Naive B cell (primary cell): ENCODE results near the gene DMRTB1. TPM values are rescaled to one million over a fixed set of nuclear protein-coding genes. Genes with fewer than 3 reads are reported as not detected.
A peak's percentile ranks its signal among the peaks of the same experiment; 100 is the strongest.

ENCODE experiments used
- ATAC-seq, 2 donors: fragments of 150-1000 bp; cut with Tn5 transposase; 2 replicates each; pipeline ENCODE4 v1.10.0; 2021; ENCODE audit warnings: low read depth in 2 of 2, mild to moderate bottlenecking in 2 of 2, moderate library complexity in 2 of 2
- DNase-seq: peaks from one replicate; pipeline ENCODE4 v3.0.0; 2022
- H3K27ac Mint-ChIP-seq, 6 donors: one replicate each; pipeline ENCODE4 v1.8.0; 2020 to 2022; ENCODE audit warnings: mild to moderate bottlenecking in 6 of 6, mixed read lengths in 6 of 6, moderate library complexity in 5 of 6, inconsistent platforms in 2 of 6
- H3K27me3 Mint-ChIP-seq, 3 donors: one replicate each; pipeline ENCODE4 v1.8.0; 2021 to 2022; ENCODE audit warnings: mixed read lengths in 3 of 3, mild to moderate bottlenecking in 1 of 3
- H3K36me3 Mint-ChIP-seq, 2 donors: one replicate each; pipeline ENCODE4 v1.8.0; 2020 to 2022; ENCODE audit warnings: mixed read lengths in 2 of 2, inconsistent platforms in 1 of 2, mild to moderate bottlenecking in 1 of 2
- H3K4me1 Mint-ChIP-seq, 3 donors: one replicate each; pipeline ENCODE4 v1.8.0; 2020 to 2022; ENCODE audit warnings: mixed read lengths in 3 of 3, inconsistent platforms in 1 of 3, mild to moderate bottlenecking in 1 of 3, moderate library complexity in 1 of 3
- H3K4me3 Mint-ChIP-seq, 8 donors: one replicate each; pipeline ENCODE4 v1.8.0; 2020 to 2022; ENCODE audit warnings: mild to moderate bottlenecking in 8 of 8, mixed read lengths in 8 of 8, moderate library complexity in 8 of 8, inconsistent platforms in 2 of 8
- H3K9me3 Mint-ChIP-seq, 7 donors: one replicate each; pipeline ENCODE4 v1.8.0; 2020 to 2022; ENCODE audit warnings: mixed read lengths in 7 of 7, mild to moderate bottlenecking in 5 of 7, inconsistent platforms in 2 of 7, moderate library complexity in 1 of 7
- polyA plus RNA-seq, 6 donors: library from polyadenylated mRNA; unstranded; fragments of 300-500 nt; fragmentation: Illumina TruSeq; gene quantifications; one replicate each; pipeline ENCODE4 v1.2.3, GENCODE V29; 2021; ENCODE audit warnings: low read depth in 6 of 6

DMRTB1 gene
- polyA plus RNA-seq, 6 donors from 2014 or later, result not detected

DNA sequence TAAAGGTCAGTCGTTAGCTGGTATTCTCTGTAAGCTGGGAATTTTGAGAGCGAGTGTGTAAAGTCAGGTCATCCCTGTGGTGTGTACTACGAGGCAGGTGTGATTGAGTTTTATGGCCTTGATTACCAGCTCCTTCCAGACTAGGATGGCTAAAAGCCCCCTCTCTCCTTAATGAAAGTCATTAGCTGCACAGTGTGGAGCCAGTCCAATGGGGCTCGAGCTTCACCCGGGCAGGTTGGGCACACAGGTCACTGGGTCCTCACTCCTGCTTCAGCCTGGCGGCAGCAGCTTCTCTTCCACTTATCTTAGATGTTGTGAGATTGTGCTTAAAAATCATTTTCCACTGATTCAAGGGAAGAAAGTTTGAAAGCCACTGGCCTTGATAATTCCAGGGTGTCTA, 3.0 kb downstream of the DMRTB1 start:
- Mint-ChIP-seq H3K36me3 (no peaks in the 10 kb centered on the region), H3K4me3 (no peak overlapping the region), H3K9me3 (no peaks in the 10 kb centered on the region), H3K4me1 (peaks cover 0 to under 1% (median 0%) of the 10 kb centered on the region in 3 donors), H3K27ac (no peak overlapping the region), H3K27me3 (no peaks in the 10 kb centered on the region)
- no peak for DNase-seq
- no peak for ATAC-seq

DNA sequence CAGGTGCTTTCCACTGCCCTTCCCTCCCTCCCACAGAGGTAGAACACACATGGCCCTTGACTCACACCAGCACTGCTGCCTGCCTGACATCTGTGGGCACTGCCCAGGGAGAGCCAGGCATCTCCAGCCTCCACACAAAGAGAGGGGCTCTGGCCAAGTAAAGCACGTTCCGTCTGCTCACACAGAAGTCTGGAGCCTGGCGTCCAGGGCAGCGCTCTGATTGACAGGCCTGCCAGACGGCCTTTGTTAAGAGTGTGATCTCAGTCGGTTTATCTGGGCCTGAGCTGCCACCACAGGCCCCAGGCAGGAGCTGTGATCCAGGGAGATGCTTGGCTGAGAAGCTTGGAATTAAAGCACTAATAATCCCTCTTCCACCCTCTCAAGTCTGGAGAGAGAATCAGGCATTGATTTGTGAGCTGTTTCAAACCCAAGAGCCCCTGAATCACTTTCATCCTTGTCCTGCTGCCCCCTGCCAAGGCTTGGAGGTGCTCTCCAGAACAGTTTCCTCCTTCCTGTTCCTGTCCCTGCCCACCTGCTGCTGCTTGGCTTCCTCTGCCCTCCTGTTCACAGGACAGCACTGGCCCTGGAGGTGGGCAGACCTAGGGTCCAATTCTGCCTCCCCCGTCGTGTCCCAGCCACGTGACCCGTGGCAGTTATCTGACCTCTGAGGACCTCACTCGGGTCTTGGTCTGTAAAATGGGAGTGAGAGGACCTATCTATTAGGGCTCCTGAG, 3.7 kb downstream of the DMRTB1 start:
- Mint-ChIP-seq H3K9me3 (no peaks in the 10 kb centered on the region), H3K36me3 (no peaks in the 10 kb centered on the region), H3K27ac (peak overlapping the region in 1 of 6 donors; percentile 20), H3K4me3 (no peak overlapping the region), H3K4me1 (peaks cover 0 to 3% (median 0%) of the 10 kb centered on the region in 3 donors), H3K27me3 (no peaks in the 10 kb centered on the region)
- ATAC-seq (no peak), DNase-seq (no peak)

DNA sequence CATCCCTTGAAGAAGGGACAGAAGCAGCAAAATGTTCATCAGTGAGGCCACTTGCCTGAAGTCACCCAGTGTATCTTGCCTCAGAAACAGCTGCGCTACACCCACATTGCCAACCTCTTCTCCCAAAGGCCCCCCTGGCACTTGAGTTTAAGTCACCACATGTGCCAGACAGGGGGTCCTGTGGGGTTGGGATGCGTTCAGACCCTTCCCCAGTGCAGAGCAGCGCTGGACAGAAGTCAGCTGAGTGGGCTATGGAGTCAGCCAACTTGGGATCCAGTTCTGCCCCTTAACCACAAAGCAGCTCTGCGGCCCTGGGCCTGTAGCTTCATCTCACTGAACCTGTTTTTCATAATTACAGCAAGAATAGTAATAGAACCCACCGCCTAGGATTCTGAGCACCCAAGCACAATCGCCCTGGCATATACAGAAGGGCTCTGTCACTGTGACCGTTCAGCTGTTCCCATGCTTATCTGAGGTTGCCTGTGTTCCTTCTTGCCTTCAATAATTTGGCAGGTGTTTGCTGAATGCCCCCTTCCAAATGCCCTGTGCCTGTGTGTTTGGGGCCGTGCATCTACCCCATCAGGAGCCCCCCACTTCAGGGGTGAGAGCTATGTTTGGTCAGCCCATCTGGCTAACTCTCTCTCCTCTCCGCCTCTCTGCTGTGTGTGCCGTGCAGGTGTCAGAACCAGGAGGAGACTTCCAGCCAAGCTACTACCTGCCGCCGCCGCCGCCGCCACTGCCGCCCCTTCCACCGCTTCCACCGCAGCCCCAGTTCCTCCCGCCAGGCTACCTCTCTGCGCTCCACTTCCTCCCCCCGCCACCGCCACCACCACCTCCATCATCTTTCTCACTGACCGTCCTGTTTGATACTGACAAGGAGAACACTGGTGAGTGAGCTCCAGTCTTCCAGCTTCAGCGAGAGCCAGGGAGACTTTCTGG, 5.0 kb downstream of the DMRTB1 start:
- Mint-ChIP-seq H3K27ac (no peak overlapping the region), H3K36me3 (no peaks in the 10 kb centered on the region)

DNA sequence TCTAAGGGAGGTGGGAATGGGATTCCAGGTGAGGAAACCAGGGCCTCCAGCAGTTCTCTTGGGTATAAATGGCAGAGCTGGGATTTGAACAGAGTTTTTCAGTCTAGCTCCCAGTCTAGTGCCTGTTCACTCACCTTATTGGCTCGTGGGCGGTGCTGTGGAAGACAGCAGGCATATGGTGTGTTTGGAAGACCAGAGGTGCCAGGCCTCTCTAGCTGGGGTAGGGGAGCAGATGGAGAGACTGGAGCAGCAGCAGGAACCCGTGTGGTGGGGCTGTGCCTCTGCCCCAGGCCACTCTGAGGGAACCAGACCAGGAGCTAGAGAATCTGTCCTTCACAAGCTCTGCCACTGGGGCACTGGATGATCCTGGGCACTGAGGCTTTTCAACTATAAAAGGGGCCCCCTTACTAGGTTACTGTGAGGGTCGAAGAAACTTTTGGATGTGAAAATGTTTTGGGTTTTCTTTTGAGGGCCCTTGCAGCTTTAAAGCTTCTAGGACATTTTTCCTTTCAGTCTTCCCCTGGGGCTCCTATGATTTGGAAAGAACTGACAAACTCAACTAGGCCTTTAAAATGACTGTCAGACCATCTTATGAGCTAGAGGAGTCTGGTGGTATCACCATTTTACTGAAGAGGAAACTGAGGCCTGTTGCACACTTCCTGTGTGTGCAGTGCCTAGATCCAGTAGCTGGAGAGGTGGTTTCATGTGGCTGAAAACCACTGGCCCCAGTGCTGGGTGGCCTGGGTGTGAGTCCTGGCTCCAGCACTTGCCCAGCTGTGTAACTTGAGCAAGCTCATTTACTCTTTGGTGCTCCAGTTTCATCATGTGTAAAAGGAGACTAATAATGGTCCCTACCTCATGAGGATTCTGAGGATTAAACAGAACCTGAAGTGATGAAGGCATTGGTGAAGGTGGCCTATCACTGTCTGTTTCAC, 6.1 kb downstream of the DMRTB1 start:
- DNase-seq, result no peak
- no peak overlapping the region for H3K27ac Mint-ChIP-seq
- H3K9me3 Mint-ChIP-seq, result no peaks in the 10 kb centered on the region
- H3K4me3 Mint-ChIP-seq, result no peak overlapping the region
- H3K27me3 Mint-ChIP-seq, result no peaks in the 10 kb centered on the region
- ATAC-seq, result no peak
- H3K4me1 Mint-ChIP-seq, result peaks cover 0 to 3% (median 0%) of the 10 kb centered on the region in 3 donors
- H3K36me3 Mint-ChIP-seq, result no peaks in the 10 kb centered on the region

More for the DNA sequence above, 5.0 kb downstream of the DMRTB1 start:
- Mint-ChIP-seq H3K9me3 (no peaks in the 10 kb centered on the region), H3K27me3 (no peaks in the 10 kb centered on the region), H3K4me1 (peaks cover 0 to 3% (median 0%) of the 10 kb centered on the region in 3 donors), H3K4me3 (no peak overlapping the region)
- DNase-seq, result no peak
- no peak for ATAC-seq

GRCh38 chr1:53467391-53467790, 8.2 kb downstream of the DMRTB1 start:
- Mint-ChIP-seq H3K36me3 (no peaks in the 10 kb centered on the region), H3K4me1 (peaks cover 0 to 3% (median 0%) of the 10 kb centered on the region in 3 donors), H3K27me3 (no peaks in the 10 kb centered on the region), H3K27ac (peak overlapping the region in 1 of 6 donors; percentile 12), H3K9me3 (no peaks in the 10 kb centered on the region), H3K4me3 (no peak overlapping the region)
- no peak for ATAC-seq
- DNase-seq, result no peak

- DNase-seq, result no peak
- no peak overlapping the region for H3K4me3 Mint-ChIP-seq
- H3K4me1 Mint-ChIP-seq, result peaks cover 0 to 3% (median 0%) of the 10 kb centered on the region in 3 donors
- no peak for ATAC-seq
- no peaks in the 10 kb centered on the region for H3K27me3 Mint-ChIP-seq
- no peaks in the 10 kb centered on the region for H3K36me3 Mint-ChIP-seq
- H3K9me3 Mint-ChIP-seq, result no peaks in the 10 kb centered on the region
- H3K27ac Mint-ChIP-seq, result no peak overlapping the region
Measured at GRCh38 chr1:53468374-53468773, 9.2 kb downstream of the DMRTB1 start.

- Mint-ChIP-seq H3K4me1 (peaks cover 0 to 3% (median 0%) of the 10 kb centered on the region in 3 donors), H3K9me3 (no peaks in the 10 kb centered on the region), H3K36me3 (no peaks in the 10 kb centered on the region), H3K27ac (peak overlapping the region in 2 of 6 donors; percentile 56 to 79), H3K4me3 (no peak overlapping the region), H3K27me3 (no peaks in the 10 kb centered on the region)
- DNase-seq (no peak), ATAC-seq (no peak)
Measured at GRCh38 chr1:53469373-53469772, 10.2 kb downstream of the DMRTB1 start.

DNA sequence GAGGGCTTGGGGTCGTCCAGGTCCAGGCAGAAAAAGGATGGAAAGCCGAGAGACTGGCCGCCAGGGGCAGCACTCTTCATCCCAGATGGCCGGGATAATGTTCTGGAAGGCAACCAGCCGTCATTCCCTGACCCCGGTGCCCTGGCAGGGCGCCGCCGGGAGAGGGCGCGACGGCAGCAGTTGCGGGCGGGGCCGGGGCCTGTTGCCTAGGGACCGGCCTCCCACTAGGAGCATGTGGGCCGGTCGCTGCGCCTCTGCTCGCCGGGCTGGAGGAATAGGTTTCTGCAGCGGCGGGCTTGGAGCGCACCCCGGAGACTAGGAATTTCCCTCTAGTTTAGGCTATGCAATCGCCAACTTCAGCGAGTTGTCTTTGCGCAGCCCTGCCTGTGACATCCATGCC, 11.0 kb downstream of the DMRTB1 start:
- no peak overlapping the region for H3K4me3 Mint-ChIP-seq
- H3K27ac Mint-ChIP-seq, result no peak overlapping the region
- H3K4me1 Mint-ChIP-seq, result peaks cover 0 to 3% (median 0%) of the 10 kb centered on the region in 3 donors
- ATAC-seq, result no peak
- no peaks in the 10 kb centered on the region for H3K27me3 Mint-ChIP-seq
- no peaks in the 10 kb centered on the region for H3K36me3 Mint-ChIP-seq
- H3K9me3 Mint-ChIP-seq, result no peaks in the 10 kb centered on the region
- no peak for DNase-seq

DNA sequence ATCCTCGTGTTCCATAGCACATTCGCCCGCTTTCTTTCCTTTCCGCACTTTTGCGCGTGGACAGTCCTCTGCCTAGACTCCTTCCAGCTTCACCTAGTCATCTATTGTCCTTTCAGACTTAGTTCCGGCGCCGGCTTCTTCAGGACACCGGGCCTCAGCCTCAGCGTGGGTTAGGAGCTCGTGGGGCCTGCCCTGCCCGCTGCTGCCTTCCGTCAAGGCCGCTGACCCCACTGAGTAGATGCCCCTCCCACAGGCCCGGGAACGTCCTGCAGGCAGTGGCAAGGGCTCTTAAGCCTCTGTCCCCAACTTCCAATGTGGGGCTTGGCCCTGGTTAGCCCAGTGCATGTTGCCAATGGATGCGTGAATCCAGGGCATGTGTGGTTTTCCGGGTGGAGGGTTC, 11.4 kb downstream of the DMRTB1 start:
- no peak for DNase-seq
- Mint-ChIP-seq H3K27ac (no peak overlapping the region), H3K4me3 (no peak overlapping the region), H3K9me3 (no peaks in the 10 kb centered on the region), H3K27me3 (peaks cover 0 to 1% (median 0%) of the 10 kb centered on the region in 3 donors), H3K4me1 (peaks cover 0 to 3% (median 0%) of the 10 kb centered on the region in 3 donors), H3K36me3 (no peaks in the 10 kb centered on the region)
- no peak for ATAC-seq

DNA sequence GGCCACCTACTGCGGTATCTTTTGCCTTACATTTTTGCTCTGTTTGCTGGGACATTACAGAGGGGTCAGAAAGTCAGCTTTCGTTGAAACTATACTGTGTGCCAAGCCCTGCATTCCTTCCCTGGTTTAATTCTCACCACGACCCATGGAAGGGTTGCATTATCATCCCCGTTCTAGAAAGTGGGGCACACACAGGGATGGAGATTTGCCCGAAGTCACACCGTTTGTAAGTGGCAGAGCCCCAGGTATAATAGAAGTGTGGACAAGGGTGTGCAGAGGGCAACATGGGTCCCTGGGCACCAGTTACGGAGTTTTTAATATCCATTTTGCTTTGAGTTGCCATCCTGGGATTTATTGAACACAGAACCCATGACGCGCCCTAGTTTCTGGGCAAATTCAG, 11.8 kb downstream of the DMRTB1 start:
- Mint-ChIP-seq H3K4me3 (no peak overlapping the region), H3K4me1 (peaks cover 0 to 3% (median 0%) of the 10 kb centered on the region in 3 donors), H3K27me3 (peaks cover 0 to 6% (median 0%) of the 10 kb centered on the region in 3 donors), H3K9me3 (no peaks in the 10 kb centered on the region), H3K27ac (no peak overlapping the region), H3K36me3 (no peaks in the 10 kb centered on the region)
- DNase-seq, result no peak
- ATAC-seq, result no peak

DNA sequence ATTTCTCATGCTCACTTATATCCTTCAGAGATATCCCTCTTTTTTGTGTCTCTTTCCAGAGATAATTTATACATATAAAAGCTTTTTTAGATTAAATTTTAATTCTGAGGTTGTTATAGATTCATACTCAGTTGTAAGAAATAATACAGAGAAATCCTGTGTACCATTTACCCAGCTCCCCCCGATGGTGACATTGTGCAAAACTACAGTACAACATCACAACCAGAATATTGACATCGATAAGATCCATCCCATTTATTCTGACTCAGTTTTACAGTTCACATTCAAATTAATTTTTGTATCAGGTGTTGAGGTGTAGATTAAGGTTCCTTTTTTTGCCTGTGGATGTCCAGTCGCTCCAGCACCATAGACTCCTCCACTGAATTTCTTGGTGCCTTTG, 14.3 kb downstream of the DMRTB1 start:
- Mint-ChIP-seq H3K4me3 (no peak overlapping the region), H3K9me3 (no peaks in the 10 kb centered on the region), H3K4me1 (no peaks in the 10 kb centered on the region), H3K27ac (no peak overlapping the region), H3K27me3 (peaks cover 5 to 13% (median 7%) of the 10 kb centered on the region in 3 donors), H3K36me3 (no peaks in the 10 kb centered on the region)
- ATAC-seq (no peak), DNase-seq (no peak)

GRCh38 chr1:53475664-53476063, 16.5 kb downstream of the DMRTB1 start:
- no peak for DNase-seq
- peaks cover 12 to 18% (median 16%) of the 10 kb centered on the region in 3 donors for H3K27me3 Mint-ChIP-seq
- peak overlapping the region in 1 of 6 donors; percentile 12 for H3K27ac Mint-ChIP-seq
- no peak overlapping the region for H3K4me3 Mint-ChIP-seq
- ATAC-seq, result no peak
- H3K36me3 Mint-ChIP-seq, result no peaks in the 10 kb centered on the region
- H3K4me1 Mint-ChIP-seq, result no peaks in the 10 kb centered on the region
- peaks cover 0 to 3% (median 0%) of the 10 kb centered on the region in 7 donors for H3K9me3 Mint-ChIP-seq

DNA sequence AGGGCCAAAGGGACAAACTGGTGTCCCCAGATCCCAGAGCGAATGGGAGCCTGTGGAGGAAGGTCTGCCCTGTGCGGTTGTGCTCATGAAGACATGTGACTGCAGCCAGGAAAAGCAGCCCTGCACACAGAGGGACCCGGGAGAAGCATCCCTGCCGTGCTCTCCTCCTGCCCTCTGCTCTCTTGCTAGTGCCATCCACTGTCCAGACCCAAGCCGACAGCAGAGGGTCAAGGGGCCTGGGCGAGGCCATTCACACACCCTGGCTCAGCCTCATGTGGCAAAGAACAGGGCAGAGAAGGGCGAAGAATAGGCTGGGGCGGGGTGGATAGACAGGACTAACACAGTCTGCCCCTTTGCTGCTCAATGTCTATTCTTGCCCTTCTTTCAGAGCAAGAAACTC, 17.4 kb downstream of the DMRTB1 start:
- H3K4me3 Mint-ChIP-seq, result no peak overlapping the region
- peaks cover 0 to 3% (median 0%) of the 10 kb centered on the region in 7 donors for H3K9me3 Mint-ChIP-seq
- DNase-seq, result no peak
- peaks cover 12 to 21% (median 18%) of the 10 kb centered on the region in 3 donors for H3K27me3 Mint-ChIP-seq
- H3K27ac Mint-ChIP-seq, result no peak overlapping the region
- H3K4me1 Mint-ChIP-seq, result no peaks in the 10 kb centered on the region
- no peaks in the 10 kb centered on the region for H3K36me3 Mint-ChIP-seq
- no peak for ATAC-seq
